ENCODE data around the gene PDE4C.

DNA sequence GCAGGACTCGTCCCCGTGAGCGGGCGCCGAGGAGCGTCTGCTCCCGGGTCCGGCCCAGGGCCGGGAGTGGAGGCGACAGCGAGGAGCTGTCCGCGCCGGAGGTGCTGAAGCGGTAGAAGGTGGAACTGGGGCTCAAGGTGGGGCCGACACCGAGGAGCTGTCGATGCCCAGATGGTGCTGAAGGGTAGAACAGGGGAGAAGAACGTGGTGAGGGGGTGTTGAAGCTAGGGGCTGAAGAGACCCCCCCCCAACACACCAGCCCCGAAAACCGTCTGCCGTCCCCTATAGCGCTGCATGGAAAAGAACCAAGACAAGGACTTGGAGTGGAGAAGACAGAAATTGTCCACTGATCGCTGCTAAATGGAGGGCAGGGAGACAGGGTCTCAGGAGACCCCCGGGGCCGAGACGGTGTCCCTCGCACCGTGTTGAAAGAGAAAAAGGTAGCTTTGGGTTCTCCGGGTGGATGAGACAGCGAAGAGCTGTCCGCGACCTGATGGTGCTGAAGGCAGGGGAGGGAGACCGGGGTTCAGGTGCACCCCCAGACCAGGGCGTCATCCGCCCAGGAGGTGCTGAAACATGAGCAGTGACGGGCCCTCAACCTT lies 7.1 kb upstream of the PDE4C start:
- TF ChIP-seq CTCF (conservative IDR thresholded peaks at IDR 0.05 in 1 of 2, IDR thresholded peaks at IDR 0.05 in 1 of 2; ENCODE audit: low read depth in 1 of 2, low read length in 2 of 2) (no peak), EZH2 (IDR thresholded peaks at IDR 0.05; ENCODE audit: low read length, missing control alignments) (no peak)

Measured in fibroblast of lung (primary cell).